PC-9 (cell line): ENCODE measurements around the gene CDH24.

ENCODE experiments used
- CTCF ChIP-seq: fragments of 200-600 bp; sonication (generic); conservative IDR thresholded peaks from 2 replicates; pipeline ENCODE4 v1.6.1; 2017; ENCODE audit warnings: mixed run types, antibody characterized with exemption, mild to moderate bottlenecking, moderate library complexity
- EZH2 ChIP-seq: fragments of 200-600 bp; sonication (generic); IDR thresholded peaks from 2 replicates; pipeline ENCODE4 v1.8.0; 2017; ENCODE audit warnings: antibody characterized with exemption, low read depth

- TF ChIP-seq CTCF (no peak), EZH2 (no peak)
These were observed 4.6 kb downstream of the CDH24 start for GRCh38 chr14:23052671-23053070.
